Suprapubic skin (tissue), 4 donors: ENCODE data around the gene LRFN4. TPM values are rescaled to one million over a fixed set of nuclear protein-coding genes. Genes with fewer than 3 reads are reported as not detected.

Source experiments
- DNase-seq, 2 donors: peaks; one replicate each; pipeline ENCODE4 v3.0.0-alpha.2; 2019; ENCODE audit warnings: low spot score in 2 of 2
- H3K27ac ChIP-seq: fragments of 200-600 bp; sonication (generic); one replicate; pipeline ENCODE4 v1.5.1; 2019
- H3K27me3 ChIP-seq: fragments of 200-600 bp; sonication (generic); one replicate; pipeline ENCODE4 v1.5.1; 2019
- H3K36me3 ChIP-seq: fragments of 200-600 bp; sonication (generic); one replicate; pipeline ENCODE4 v1.5.1; 2019
- H3K4me1 ChIP-seq: fragments of 200-600 bp; sonication (generic); one replicate; pipeline ENCODE4 v1.5.1; 2019
- H3K4me3 ChIP-seq: fragments of 200-600 bp; sonication (generic); one replicate; pipeline ENCODE4 v1.5.1; 2019; ENCODE audit warnings: mild to moderate bottlenecking
- H3K9me3 ChIP-seq: fragments of 200-600 bp; sonication (generic); one replicate; pipeline ENCODE4 v1.5.1; 2019
- EP300 ChIP-seq: sonication (generic); formaldehyde crosslinking; IDR thresholded peaks from one replicate; pipeline ENCODE4 v1.6.1; 2017; ENCODE audit warnings: antibody characterized with exemption
- POLR2A ChIP-seq, 2 donors: fragments of 450-650 bp; IDR thresholded peaks; one replicate each; pipeline ENCODE4 v1.6.1; 2017; ENCODE audit warnings: antibody characterized with exemption in 2 of 2, mild to moderate bottlenecking in 2 of 2, moderate library complexity in 2 of 2
- POLR2AphosphoS5 ChIP-seq, 3 donors: sonication (generic); formaldehyde crosslinking; IDR thresholded peaks; one replicate each; pipeline ENCODE4 v1.6.1; 2017; ENCODE audit warnings: antibody characterized with exemption in 3 of 3
- WGBS: methylation state at CpG from one replicate; pipeline ENCODE4 v1.1.5; 2018; 5-methylcytosine and 5-hydroxymethylcytosine counted together
- total RNA-seq, 4 donors: library from RNA; depleted of rRNA; stranded (reverse); fragments of >200 nt; gene quantifications; one replicate each; pipeline ENCODE4 v1.1.0, GENCODE V29; 2016
- TF ChIP-seq, protein P1 (sequence below), 2 donors: fragments of 200-600 bp in 1 of 2; fragments of 450-650 bp in 1 of 2; sonication (generic) in 1 of 2; IDR thresholded peaks; one replicate each; pipeline ENCODE4 v1.5.1; 2016 to 2019; ENCODE audit warnings: antibody characterized with exemption in 2 of 2, mild to moderate bottlenecking in 1 of 2, moderate library complexity in 1 of 2

The LRFN4 gene
- total RNA-seq, 4 donors from 2014 or later, result 6.0 to 8.5 (median 8.3) TPM

DNA sequence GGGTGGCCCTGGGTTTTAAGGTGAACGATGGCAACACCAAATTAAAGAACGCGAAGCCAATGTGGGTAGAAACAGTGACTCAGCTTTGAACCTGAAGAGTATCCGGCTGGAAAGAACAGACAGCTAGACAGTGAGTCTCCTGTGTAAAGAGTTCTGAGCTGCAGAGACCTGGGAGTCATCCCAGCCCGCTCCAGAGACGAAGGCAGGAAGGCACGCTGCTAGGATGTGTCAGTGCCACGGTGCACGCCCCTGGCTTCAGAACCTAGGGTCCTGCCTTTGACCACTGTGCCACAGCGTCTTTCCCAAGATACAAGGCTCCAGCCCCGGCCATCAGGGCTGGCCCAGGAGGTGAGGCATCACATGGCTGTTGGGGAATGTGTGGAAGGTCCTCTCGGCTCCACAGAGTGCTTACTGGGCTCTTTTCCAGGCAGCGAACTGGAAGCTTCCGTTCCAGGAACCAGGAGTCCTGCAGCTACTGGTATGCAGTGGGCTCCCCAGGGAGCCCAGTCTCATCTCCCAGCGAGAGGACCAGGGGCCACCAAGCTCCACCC lies 29.9 kb downstream of the LRFN4 start:
- Histone ChIP-seq H3K4me1 (peaks cover 17% of the 10 kb centered on the region), H3K36me3 (no peaks in the 10 kb centered on the region)

DNA sequence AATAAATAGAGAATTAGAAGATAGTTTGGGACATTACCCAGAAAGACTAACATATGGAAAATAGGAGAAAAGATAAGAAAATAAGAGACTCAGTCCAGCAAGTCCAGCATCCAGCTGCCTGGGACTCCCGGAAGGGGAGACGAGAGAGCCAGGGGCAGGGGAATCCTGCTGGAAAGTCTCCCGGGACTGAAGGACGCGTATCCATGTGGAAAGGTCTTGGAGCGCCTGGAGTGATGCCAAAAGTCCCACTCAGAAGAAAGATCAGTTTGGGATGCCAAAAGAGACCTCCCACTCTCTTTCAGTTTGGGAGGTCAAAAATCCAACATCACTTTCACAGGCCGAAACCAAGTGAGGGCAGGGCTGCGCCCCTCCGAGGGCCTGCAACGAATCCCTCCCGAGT lies 30.7 kb downstream of the LRFN4 start:
- Histone ChIP-seq H3K27ac (no peak overlapping the region), H3K4me3 (no peak overlapping the region), H3K9me3 (no peaks in the 10 kb centered on the region), H3K27me3 (no peaks in the 10 kb centered on the region), H3K36me3 (no peaks in the 10 kb centered on the region), H3K4me1 (peaks cover 19% of the 10 kb centered on the region)
- 86% methylated on average over 10 of the region's 11 CpGs for WGBS
- DNase-seq, result no peak
- TF ChIP-seq EP300, result no peak
- TF ChIP-seq POLR2AphosphoS5 (IDR thresholded peaks at IDR 0.05), result no peak
- no peak for TF ChIP-seq POLR2A (IDR thresholded peaks at IDR 0.05)
- TF ChIP-seq, protein P1, sequence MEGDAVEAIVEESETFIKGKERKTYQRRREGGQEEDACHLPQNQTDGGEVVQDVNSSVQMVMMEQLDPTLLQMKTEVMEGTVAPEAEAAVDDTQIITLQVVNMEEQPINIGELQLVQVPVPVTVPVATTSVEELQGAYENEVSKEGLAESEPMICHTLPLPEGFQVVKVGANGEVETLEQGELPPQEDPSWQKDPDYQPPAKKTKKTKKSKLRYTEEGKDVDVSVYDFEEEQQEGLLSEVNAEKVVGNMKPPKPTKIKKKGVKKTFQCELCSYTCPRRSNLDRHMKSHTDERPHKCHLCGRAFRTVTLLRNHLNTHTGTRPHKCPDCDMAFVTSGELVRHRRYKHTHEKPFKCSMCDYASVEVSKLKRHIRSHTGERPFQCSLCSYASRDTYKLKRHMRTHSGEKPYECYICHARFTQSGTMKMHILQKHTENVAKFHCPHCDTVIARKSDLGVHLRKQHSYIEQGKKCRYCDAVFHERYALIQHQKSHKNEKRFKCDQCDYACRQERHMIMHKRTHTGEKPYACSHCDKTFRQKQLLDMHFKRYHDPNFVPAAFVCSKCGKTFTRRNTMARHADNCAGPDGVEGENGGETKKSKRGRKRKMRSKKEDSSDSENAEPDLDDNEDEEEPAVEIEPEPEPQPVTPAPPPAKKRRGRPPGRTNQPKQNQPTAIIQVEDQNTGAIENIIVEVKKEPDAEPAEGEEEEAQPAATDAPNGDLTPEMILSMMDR (IDR thresholded peaks at IDR 0.05), result no peak

More for the DNA sequence above, 29.9 kb downstream of the LRFN4 start:
- 92% methylated on average over 14 of the region's 15 CpGs for WGBS
- Histone ChIP-seq H3K9me3 (no peaks in the 10 kb centered on the region), H3K27me3 (no peaks in the 10 kb centered on the region), H3K27ac (no peak overlapping the region), H3K4me3 (no peak overlapping the region)
- no peak for TF ChIP-seq POLR2A (IDR thresholded peaks at IDR 0.05)
- no peak for TF ChIP-seq EP300
- TF ChIP-seq POLR2AphosphoS5 (IDR thresholded peaks at IDR 0.05), result no peak
- TF ChIP-seq, protein P1 (IDR thresholded peaks at IDR 0.05), result no peak
- no peak for DNase-seq

DNA sequence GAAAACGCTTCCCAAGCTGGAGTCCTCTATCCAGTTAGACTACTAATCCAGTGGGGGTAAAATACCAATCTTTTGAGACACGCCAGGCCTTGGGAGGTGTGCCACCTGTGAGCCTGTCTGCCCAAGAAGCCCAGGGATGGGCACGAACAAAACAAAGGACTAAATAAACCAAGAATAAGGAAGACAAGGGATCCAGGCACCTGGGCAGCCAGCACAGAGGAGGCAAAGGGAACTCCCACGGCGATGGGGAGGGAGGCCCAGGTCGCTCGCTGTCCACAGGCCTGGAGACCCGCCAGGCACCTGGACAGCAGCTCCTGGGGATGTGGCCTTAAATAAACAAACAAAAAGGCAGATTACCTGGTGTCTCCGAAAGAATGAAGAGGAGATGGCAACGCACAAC lies 31.4 kb downstream of the LRFN4 start:
- no peak overlapping the region for H3K4me3 ChIP-seq
- no peak overlapping the region for H3K27ac ChIP-seq
- DNase-seq, result no peak
- TF ChIP-seq POLR2AphosphoS5 (IDR thresholded peaks at IDR 0.05) (no peak), EP300 (no peak), POLR2A (IDR thresholded peaks at IDR 0.05) (no peak)
- TF ChIP-seq, protein P1 (IDR thresholded peaks at IDR 0.05), result no peak
- peaks cover 13% of the 10 kb centered on the region for H3K4me1 ChIP-seq
- no peaks in the 10 kb centered on the region for H3K9me3 ChIP-seq
- 89% methylated on average over 10 of the region's 10 CpGs for WGBS
- no peaks in the 10 kb centered on the region for H3K27me3 ChIP-seq
- H3K36me3 ChIP-seq, result no peaks in the 10 kb centered on the region

DNA sequence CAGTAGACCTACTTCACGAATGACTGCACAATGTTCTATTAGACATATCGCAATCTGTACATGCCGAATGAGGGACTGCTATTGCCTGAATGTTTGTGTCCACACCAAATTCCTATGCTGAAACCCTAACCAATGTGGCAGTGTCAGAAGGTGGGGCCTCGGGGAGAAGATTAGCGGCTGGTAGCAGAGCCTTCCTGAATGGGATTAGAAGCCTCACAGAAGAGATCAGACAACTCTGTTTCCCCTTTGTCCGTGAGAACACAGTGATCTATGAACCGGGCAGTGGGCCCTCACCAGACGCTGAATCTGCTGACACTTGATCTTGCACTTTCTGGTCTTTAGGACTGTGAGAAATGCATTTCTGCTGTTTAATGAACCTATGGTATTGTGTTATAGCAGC lies 33.1 kb downstream of the LRFN4 start:
- WGBS, result 86% methylated on average over 8 of the region's 8 CpGs
- Histone ChIP-seq H3K4me1 (peaks cover 9% of the 10 kb centered on the region), H3K36me3 (no peaks in the 10 kb centered on the region), H3K9me3 (no peaks in the 10 kb centered on the region), H3K27ac (no peak overlapping the region), H3K27me3 (no peaks in the 10 kb centered on the region), H3K4me3 (no peak overlapping the region)
- DNase-seq, result no peak
- TF ChIP-seq, protein P1 (IDR thresholded peaks at IDR 0.05), result no peak
- no peak for TF ChIP-seq POLR2AphosphoS5 (IDR thresholded peaks at IDR 0.05)

DNA sequence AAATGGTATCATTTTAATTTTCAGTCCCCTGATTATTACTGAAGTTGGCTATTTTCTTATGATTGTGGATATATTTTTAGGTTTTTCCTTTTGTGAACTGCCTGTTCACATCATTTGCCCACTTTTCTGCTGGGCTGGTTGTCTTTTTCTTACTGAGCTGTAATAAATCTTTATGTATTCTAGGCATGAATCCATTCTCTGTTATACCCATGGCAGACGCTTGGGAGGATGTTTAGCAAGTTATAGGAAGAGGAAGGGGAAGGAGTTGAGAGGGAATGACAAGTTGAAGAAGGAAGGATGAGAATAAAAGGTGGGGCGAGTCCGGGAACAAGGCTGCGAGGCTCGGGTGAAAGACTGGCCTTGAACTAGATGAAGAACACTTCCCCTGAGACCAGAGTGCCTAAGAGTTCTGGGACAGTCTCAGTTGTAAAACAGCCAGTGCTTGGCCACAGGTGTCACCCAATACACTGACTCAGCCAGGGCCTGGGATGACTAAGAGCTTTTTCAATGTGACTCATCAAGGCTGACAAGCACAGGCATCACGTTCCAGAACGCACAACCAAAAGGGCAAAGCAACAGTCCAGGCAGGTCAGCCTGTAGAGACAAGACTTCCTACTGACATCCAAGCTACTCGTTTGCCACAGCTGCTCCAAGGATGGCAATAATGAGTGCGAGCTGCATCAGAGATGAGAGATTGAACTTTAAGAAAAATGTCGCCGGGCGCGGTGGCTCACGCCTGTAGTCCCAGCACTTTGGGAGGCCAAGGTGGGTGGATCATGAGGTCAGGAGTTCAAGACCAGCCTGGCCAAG lies 35.2 kb downstream of the LRFN4 start:
- no peak for DNase-seq
- H3K4me1 ChIP-seq, result peaks cover 9% of the 10 kb centered on the region
- TF ChIP-seq POLR2A (IDR thresholded peaks at IDR 0.05), result no peak
- TF ChIP-seq POLR2AphosphoS5 (IDR thresholded peaks at IDR 0.05), result no peak
- TF ChIP-seq, protein P1 (IDR thresholded peaks at IDR 0.05), result no peak
- H3K27me3 ChIP-seq, result no peaks in the 10 kb centered on the region
- H3K27ac ChIP-seq, result peak overlapping the region; percentile 6
- no peaks in the 10 kb centered on the region for H3K36me3 ChIP-seq
- no peaks in the 10 kb centered on the region for H3K9me3 ChIP-seq
- 54% methylated on average over 14 of the region's 14 CpGs for WGBS
- H3K4me3 ChIP-seq, result no peak overlapping the region
